GM23338 (cell line): ENCODE data around the gene DIP2B. TPM values are rescaled to one million over a fixed set of nuclear protein-coding genes. Genes with fewer than 3 reads are reported as not detected.
"Not testable (repeated sequence)": the region's sequence is repeated elsewhere in the genome, so short reads cannot be mapped to it uniquely, and the experiment has no call there.

Experiments
- ATAC-seq: fragments of 200-7000 bp; cut with Tn5 transposase; 3 replicates; pipeline ENCODE4 v1.9.1; 2020
- DNase-seq: peaks from one replicate; pipeline ENCODE4 v3.0.0-alpha.2; 2015; ENCODE audit warnings: low spot score
- H2AFZ ChIP-seq: fragments of 200-600 bp; sonication (generic); 2 replicates; pipeline ENCODE4 v1.8.0; 2016; ENCODE audit warnings: antibody characterized with exemption, mild to moderate bottlenecking, moderate library complexity
- H3F3A ChIP-seq: fragments of 200-600 bp; sonication (generic); replicated peaks from 2 replicates; pipeline ENCODE4 v1.8.0; 2017; ENCODE audit warnings: antibody characterized with exemption, mixed run types, low read depth
- H3K27ac ChIP-seq: fragments of 200-600 bp; sonication (generic); 2 replicates; pipeline ENCODE4 v1.6.1; 2016; ENCODE audit warnings: low read depth
- H3K27me3 ChIP-seq: fragments of 200-600 bp; sonication (generic); 2 replicates; pipeline ENCODE4 v1.8.0; 2016; ENCODE audit warnings: mild to moderate bottlenecking, mixed run types, moderate library complexity; ENCODE audit not compliant: insufficient read depth
- H3K36me3 ChIP-seq: fragments of 200-600 bp; sonication (generic); 2 replicates; pipeline ENCODE4 v1.8.0; 2016; ENCODE audit warnings: mild to moderate bottlenecking; ENCODE audit not compliant: insufficient read depth
- H3K4me1 ChIP-seq: fragments of 200-600 bp; sonication (generic); 2 replicates; pipeline ENCODE4 v1.8.0; 2016; ENCODE audit warnings: mild to moderate bottlenecking, moderate library complexity; ENCODE audit not compliant: insufficient read depth
- H3K4me2 ChIP-seq: fragments of 200-600 bp; sonication (generic); 2 replicates; pipeline ENCODE4 v1.7.1; 2017; ENCODE audit warnings: mixed run types
- H3K4me3 ChIP-seq: fragments of 200-600 bp; sonication (generic); 2 replicates; pipeline ENCODE4 v1.6.1; 2016; ENCODE audit warnings: mixed run types
- H3K79me2 ChIP-seq: fragments of 200-600 bp; sonication (generic); replicated peaks from 2 replicates; pipeline ENCODE4 v1.8.0; 2017; ENCODE audit warnings: mild to moderate bottlenecking; ENCODE audit not compliant: insufficient read depth
- H3K9me2 ChIP-seq: fragments of 200-600 bp; sonication (generic); 2 replicates; pipeline ENCODE4 v1.8.0; 2017; ENCODE audit not compliant: insufficient read depth
- H4K20me1 ChIP-seq: fragments of 200-600 bp; sonication (generic); replicated peaks from 2 replicates; pipeline ENCODE4 v1.8.0; 2017; ENCODE audit warnings: mild to moderate bottlenecking; ENCODE audit not compliant: insufficient read depth
- H3K27ac Mint-ChIP-seq: 2 replicates; pipeline ENCODE4 v1.8.0; 2020; ENCODE audit warnings: inconsistent platforms, mild to moderate bottlenecking, moderate library complexity, mixed read lengths
- H3K27me3 Mint-ChIP-seq: 3 replicates; pipeline ENCODE4 v1.8.0; 2022; ENCODE audit warnings: low read depth, mild to moderate bottlenecking, moderate library complexity, mixed read lengths, inconsistent platforms; ENCODE audit not compliant: insufficient read depth, poor library complexity
- H3K36me3 Mint-ChIP-seq: 3 replicates; pipeline ENCODE4 v1.8.0; 2021; ENCODE audit warnings: low read depth, mild to moderate bottlenecking, inconsistent platforms, moderate library complexity, mixed read lengths
- H3K4me1 Mint-ChIP-seq: 3 replicates; pipeline ENCODE4 v1.8.0; 2020; ENCODE audit warnings: mild to moderate bottlenecking, inconsistent platforms, mixed read lengths
- H3K4me3 Mint-ChIP-seq: 3 replicates; pipeline ENCODE4 v1.8.0; 2021; ENCODE audit warnings: moderate library complexity, mild to moderate bottlenecking, inconsistent platforms, mixed read lengths
- H3K9me3 Mint-ChIP-seq: 3 replicates; pipeline ENCODE4 v1.8.0; 2020; ENCODE audit warnings: moderate library complexity, mild to moderate bottlenecking, inconsistent platforms, mixed read lengths
- CREB1 ChIP-seq: fragments of 250-450 bp; sonication (Bioruptor Pico); IDR thresholded peaks from 2 replicates; pipeline ENCODE4 v1.5.0; 2020; ENCODE audit warnings: low read depth, mild to moderate bottlenecking, moderate library complexity
- CTCF ChIP-seq, 2 experiments: fragments of 200-600 bp in 1 of 2; sonication (generic) in 1 of 2; conservative IDR thresholded peaks; 2 replicates each; pipeline versions ENCODE4 v1.5.1 to v1.6.1; 2016 to 2017; ENCODE audit warnings: antibody characterized with exemption in 2 of 2, low read depth in 2 of 2, mild to moderate bottlenecking in 2 of 2, moderate library complexity in 1 of 2
- ETS1 ChIP-seq: IDR thresholded peaks from 2 replicates; pipeline ENCODE4 v1.6.1; 2016; ENCODE audit warnings: antibody characterized with exemption
- EZH2 ChIP-seq: fragments of 200-600 bp; sonication (generic); IDR thresholded peaks from one replicate; pipeline ENCODE4 v1.8.0; 2017; ENCODE audit warnings: antibody characterized with exemption, mild to moderate bottlenecking, low read depth; ENCODE audit not compliant: unreplicated experiment
- EZH2phosphoT487 ChIP-seq: fragments of 200-600 bp; sonication (generic); IDR thresholded peaks from one replicate; pipeline ENCODE4 v1.8.1; 2018; ENCODE audit warnings: antibody characterized with exemption; ENCODE audit not compliant: unreplicated experiment
- JUNB ChIP-seq: IDR thresholded peaks from one replicate; pipeline ENCODE4 v1.6.1; 2016; ENCODE audit warnings: antibody characterized with exemption; ENCODE audit not compliant: unreplicated experiment
- POLR2AphosphoS5 ChIP-seq: IDR thresholded peaks from 2 replicates; pipeline ENCODE4 v1.6.1; 2016; ENCODE audit warnings: antibody characterized with exemption, low read depth
- REST ChIP-seq: IDR thresholded peaks from one replicate; pipeline ENCODE4 v1.6.1; 2018; ENCODE audit warnings: antibody characterized with exemption; ENCODE audit not compliant: unreplicated experiment
- STAT1 ChIP-seq: IDR thresholded peaks from one replicate; pipeline ENCODE4 v1.6.1; 2016; ENCODE audit warnings: antibody characterized with exemption; ENCODE audit not compliant: unreplicated experiment
- ZNF114 ChIP-seq: fragments of 250-450 bp; sonication (Bioruptor Pico); IDR thresholded peaks from 2 replicates; pipeline ENCODE4 v1.5.0; 2020; ENCODE audit warnings: mild to moderate bottlenecking, moderate library complexity
- ZNF331 ChIP-seq: fragments of 250-450 bp; sonication (Bioruptor Pico); IDR thresholded peaks from 2 replicates; pipeline ENCODE4 v1.5.0; 2020; ENCODE audit warnings: low read depth, mild to moderate bottlenecking, moderate library complexity
- polyA plus RNA-seq: library from polyadenylated mRNA; unstranded; fragments of >200 nt; fragmentation: Nextera tagmentation; extraction: Ambion mirVana; gene quantifications from 2 replicates; pipeline ENCODE4 v1.2.1, GENCODE V29; 2016
- total RNA-seq: library from RNA; depleted of rRNA; stranded (reverse); fragments of >200 nt; shearing (Covaris generic); gene quantifications from 2 replicates; pipeline ENCODE4 v1.2.3, GENCODE V29; 2014

The DIP2B gene
- total and polyA plus RNA-seq, 2 experiments from 2014 or later = 8.0 to 36.4 TPM

- peaks cover 29% of the 10 kb centered on the region for H3K4me1 ChIP-seq
- H3K27me3 ChIP-seq, H3F3A ChIP-seq, H3K4me2 ChIP-seq, H3K9me2 ChIP-seq, ATAC-seq, H3K4me3 ChIP-seq, H3K4me3 Mint-ChIP-seq, H3K36me3 Mint-ChIP-seq, H2AFZ ChIP-seq, H3K9me3 Mint-ChIP-seq, H3K36me3 ChIP-seq, H4K20me1 ChIP-seq, H3K27ac Mint-ChIP-seq, H3K27me3 Mint-ChIP-seq, DNase-seq, H3K27ac ChIP-seq: not testable (repeated sequence)
- H3K79me2 ChIP-seq = peaks cover 84% of the 10 kb centered on the region
- H3K4me1 Mint-ChIP-seq = peaks cover 26% of the 10 kb centered on the region
Measured at GRCh38 chr12:50543188-50543587, 38.4 kb downstream of the DIP2B start.

- Histone ChIP-seq H3K36me3 (no peaks in the 10 kb centered on the region), H2AFZ (no peak overlapping the region), H3K4me2 (no peak overlapping the region), H3F3A (no peaks in the 10 kb centered on the region), H3K9me2 (no peaks in the 10 kb centered on the region), H3K27me3 (no peaks in the 10 kb centered on the region), H3K27ac (no peak overlapping the region), H3K79me2 (peaks cover 91% of the 10 kb centered on the region), H3K4me3 (no peak overlapping the region), H4K20me1 (no peaks in the 10 kb centered on the region), H3K4me1 (peaks cover 10% of the 10 kb centered on the region; the same call in 1 of the 2 replicates)
- no peak overlapping the region for H3K27ac Mint-ChIP-seq
- no peaks in the 10 kb centered on the region; the same call in 2 of the 3 replicates for H3K9me3 Mint-ChIP-seq
- DNase-seq = peak; percentile 53
- no peak for TF ChIP-seq REST
- no peak for TF ChIP-seq EZH2
- no peak for TF ChIP-seq EZH2phosphoT487
- TF ChIP-seq STAT1 = no peak
- TF ChIP-seq ETS1 = no peak
- no peak for TF ChIP-seq CTCF (conservative IDR thresholded peaks at IDR 0.05; ENCODE audit: low read depth in 2 of 2)
- TF ChIP-seq CREB1 = no peak
- no peak for TF ChIP-seq ZNF331
- TF ChIP-seq POLR2AphosphoS5 = no peak
- TF ChIP-seq ZNF114 (CRISPR knock-in tag) = no peak
- TF ChIP-seq JUNB = no peak
- peaks cover 2% of the 10 kb centered on the region for H3K27me3 Mint-ChIP-seq
- peaks cover 16% of the 10 kb centered on the region for H3K4me1 Mint-ChIP-seq
- ATAC-seq = peak; percentile 39
- H3K4me3 Mint-ChIP-seq = no peak overlapping the region
- no peaks in the 10 kb centered on the region for H3K36me3 Mint-ChIP-seq
Measured at GRCh38 chr12:50545213-50545612, 40.4 kb downstream of the DIP2B start.
